Measurements from ENCODE around the gene CPSF3.

- no peak for TF ChIP-seq MAX (IDR thresholded peaks at IDR 0.05)
- TF ChIP-seq RAD21 (IDR thresholded peaks at IDR 0.05; ENCODE audit: low read depth) = no peak
- TF ChIP-seq CREB1 (IDR thresholded peaks at IDR 0.05; ENCODE audit: low read depth) = no peak
Measured at GRCh38 chr2:9416962-9417316, 6.5 kb upstream of the CPSF3 start.

Data from Ishikawa (cell line).